Left renal pelvis (tissue), 4 donors: ENCODE results near the gene MLLT6. TPM values are rescaled to one million over a fixed set of nuclear protein-coding genes. Genes with fewer than 3 reads are reported as not detected.

Experiments used
- DNase-seq, 4 donors: peaks; one replicate each; pipeline ENCODE4 v3.0.0-alpha.2; 2013; ENCODE audit warnings: low read depth in 4 of 4, low spot score in 3 of 4
- polyA plus RNA-seq, 4 donors: library from polyadenylated mRNA; unstranded; fragments of 120-200 nt; gene quantifications; one replicate each; pipeline ENCODE4 v1.2.1, GENCODE V29; 2013; ENCODE audit not compliant: insufficient read length in 4 of 4

Gene MLLT6
- polyA plus RNA-seq, 4 donors: 64.1 to 137 (median 91.3) TPM

DNA sequence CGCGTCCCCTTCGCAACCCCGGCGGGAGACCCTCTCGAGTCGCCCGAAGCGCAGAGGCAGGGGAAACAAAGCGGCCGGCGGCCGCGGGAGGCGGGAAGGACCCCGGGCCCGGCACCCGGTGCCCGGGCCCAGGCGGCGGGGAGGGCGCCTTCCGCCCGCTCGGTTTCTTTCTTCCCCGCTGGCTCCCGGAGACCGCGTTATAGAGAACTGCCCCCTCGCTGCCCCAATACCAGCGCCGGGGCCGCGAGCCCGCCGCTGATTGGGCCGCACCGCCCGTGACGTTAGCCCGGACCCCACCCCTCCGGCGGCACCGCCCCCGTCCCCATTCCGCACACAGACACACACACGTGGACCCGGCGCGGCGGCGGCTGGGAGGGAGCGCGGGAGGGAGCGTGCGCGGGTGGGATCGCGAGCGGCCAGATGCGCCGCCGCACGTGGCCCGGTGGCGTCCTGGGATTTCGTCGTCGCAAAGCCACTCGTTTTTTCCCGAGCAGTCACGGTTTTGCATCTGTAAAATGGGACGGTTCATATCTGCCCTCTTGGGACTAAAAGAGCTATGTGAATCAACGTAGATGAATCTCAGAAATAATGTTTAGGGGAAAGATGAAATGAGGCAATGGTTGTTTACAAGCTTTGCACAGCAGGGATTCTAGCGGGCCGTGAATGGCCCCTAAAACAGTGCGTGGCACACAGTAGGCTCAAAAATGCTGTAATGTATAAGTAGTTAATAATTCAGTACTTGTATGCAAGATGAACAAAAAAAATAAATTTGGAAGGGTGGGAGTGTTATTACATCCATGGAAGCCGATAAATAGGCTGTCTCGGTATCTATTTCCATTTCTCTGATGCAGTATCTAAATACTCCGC, 30.1 kb upstream of the MLLT6 start, which contains the start of gene EPOP:
Gene EPOP, minus strand, starts transcription at position 209 of the 867 bp plus-strand sequence. CDS start 462 bp downstream, outside the sequence.
- DNase-seq: peak in 2 of 4 donors; percentile 49 to 62

DNA sequence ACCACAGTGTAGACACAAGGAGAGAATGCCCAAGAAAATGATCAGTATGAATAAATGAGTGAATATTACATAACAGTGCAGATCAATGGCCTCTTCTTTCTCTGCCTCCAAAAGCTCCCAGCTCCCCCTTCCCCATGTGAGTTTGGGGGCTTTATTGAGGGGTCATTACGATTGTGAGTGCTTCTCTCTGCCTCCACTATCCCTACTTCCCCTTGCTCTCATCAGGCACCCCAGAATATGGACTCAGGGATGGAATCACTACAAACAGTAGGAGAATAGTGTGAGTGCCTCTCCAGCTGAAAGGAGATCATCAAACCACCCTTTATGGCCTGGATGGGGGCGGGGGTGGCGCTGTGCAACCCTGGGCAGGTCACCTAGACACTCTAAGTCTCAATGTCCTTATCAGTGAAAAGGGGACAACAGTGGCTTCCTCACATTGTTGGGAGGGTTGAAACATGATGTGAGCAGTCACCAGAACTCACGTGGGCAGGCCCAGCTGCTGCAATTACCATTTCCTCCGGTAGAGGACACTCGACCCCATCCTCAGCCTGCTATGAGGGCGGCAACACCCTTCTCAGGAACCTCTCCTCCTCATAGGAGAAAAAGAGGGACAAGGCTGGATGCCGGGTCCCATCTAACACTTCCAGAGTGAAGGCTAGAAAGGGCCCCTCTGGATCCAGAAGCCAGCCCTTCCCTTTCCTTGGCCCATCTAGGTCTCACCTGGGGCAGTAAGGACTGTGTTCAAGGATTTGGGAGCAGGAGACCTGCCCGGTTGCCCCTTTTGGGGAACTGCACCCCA, 28.2 kb upstream of the MLLT6 start:
- DNase-seq: peak in 3 of 4 donors; percentile 58 to 77 (median 65)

GRCh38 chr17:38677819-38678218, 27.3 kb upstream of the MLLT6 start:
- DNase-seq: no peak

DNA sequence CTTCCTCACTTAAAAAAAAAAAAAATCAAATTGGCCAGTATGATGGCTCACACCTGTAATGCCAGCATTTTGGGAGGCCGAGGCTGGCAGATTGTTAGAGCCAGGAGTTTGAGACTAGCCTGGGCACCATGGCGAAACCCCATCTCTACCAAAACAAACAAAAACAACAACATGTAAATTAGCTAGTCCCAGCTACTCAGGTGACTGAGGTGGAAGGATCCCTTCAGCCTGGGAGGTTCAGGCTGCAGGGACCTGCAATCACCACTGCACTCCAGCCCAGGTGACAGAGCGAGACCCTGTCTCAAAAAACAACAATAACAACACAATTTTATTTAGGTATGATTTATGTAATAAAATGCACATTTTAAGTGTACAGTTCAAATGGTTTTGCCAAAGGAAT, 24.0 kb upstream of the MLLT6 start:
- no peak for DNase-seq

DNA sequence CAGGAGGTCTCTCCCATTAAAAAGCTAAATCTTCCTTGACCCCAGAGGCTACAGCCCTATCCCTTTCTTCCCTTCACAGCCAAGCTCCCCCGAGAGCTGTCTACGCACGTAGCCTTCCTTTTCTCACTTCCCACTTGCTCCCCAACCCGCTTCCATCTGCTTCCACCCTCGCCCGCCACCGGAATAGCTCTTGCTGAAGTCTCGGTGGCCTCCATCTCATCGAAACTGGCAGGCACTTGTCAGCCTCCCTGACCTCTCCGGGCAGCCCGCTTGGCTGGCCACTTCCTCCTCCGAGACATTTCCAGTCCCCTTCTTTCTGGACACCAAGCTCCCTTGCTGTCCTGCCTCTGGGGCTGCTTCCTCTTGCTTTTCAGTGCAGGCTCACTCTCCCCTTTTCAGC, 19.6 kb upstream of the MLLT6 start:
- no peak for DNase-seq

DNA sequence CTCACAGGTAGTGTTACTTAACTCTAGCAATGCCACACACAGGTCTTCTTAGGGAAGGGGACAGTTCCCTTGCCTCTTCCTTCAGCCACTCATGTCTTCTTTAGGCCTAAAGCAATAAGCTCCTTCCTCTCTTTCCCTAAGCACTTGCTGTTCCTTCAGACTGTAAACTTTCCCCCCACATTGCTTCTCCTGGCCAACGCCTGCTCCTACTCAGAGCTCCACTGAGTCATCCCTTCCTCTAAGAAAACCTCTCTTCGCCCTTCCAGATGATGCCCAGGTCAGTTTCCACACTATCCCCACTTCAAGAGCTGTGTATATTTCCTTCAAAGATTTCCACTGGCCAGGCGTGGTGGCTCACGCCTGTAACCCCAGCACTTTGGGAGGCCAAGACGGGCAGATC, 17.8 kb upstream of the MLLT6 start:
- DNase-seq: no peak

GRCh38 chr17:38690386-38690785, 14.7 kb upstream of the MLLT6 start:
- DNase-seq: no peak

GRCh38 chr17:38691154-38691553, 13.9 kb upstream of the MLLT6 start:
- DNase-seq: no peak

- DNase-seq: no peak
Observed at GRCh38 chr17:38693700-38694329, 11.3 kb upstream of the MLLT6 start.

DNA sequence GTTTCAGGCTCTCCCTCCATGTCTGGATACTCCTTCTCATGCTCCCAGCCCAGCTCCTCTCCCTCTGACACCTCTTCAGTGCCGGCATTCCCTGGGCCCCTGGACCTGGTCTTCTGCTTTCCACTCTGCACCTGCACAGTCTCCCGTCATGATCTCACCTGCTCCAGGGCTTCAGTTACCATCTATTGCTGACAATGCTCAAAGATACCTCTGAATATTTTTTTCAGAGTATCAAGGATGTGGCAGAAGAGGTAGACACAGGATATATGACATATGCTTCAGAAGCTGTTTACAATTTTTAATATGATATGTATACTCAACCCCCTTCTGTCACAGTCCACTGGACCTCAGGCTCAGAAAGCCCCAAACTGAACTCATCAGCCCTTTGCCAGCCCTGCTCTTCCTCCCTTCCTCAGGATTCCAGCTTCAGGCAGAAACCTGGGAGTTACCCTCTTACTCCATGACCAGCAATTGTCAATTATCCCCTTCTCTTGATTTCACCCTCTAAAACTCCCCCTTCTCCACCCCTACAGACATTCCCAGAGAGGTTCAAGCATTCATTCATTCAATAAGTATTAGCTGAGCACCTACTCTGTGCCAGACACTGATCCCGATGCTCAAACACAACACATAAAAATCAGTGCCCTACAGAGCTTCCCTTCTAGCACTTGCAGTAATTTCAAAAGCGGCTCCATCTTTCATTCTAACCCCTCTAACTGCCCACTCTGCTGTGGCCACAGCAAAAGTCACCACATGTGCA, 7.8 kb upstream of the MLLT6 start:
- no peak for DNase-seq

DNA sequence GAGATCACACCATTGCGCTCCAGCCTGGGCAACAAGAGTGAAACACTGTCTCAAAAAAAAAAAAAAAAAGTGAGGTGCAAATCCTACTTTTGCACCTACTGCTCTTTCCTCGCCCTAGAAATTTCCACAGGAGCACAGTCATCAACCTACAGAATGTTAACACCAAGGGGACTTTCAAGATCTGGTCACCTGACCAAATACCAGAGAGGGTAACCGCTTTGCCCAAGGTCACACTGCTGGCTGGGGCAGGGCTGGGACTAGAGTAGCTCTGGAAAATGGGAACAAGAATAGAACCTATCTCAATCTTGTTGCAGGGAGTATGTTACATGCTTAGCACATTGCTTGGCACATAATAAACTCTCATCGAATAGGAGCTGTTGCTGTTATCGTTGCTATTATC, 6.3 kb upstream of the MLLT6 start:
- DNase-seq: no peak

GRCh38 chr17:38701504-38702165, 3.4 kb upstream of the MLLT6 start:
- DNase-seq: no peak

- DNase-seq: peak in 2 of 4 donors; percentile 74 to 76
Observed at GRCh38 chr17:38702166-38702915, 2.7 kb upstream of the MLLT6 start.

- no peak for DNase-seq
Observed at GRCh38 chr17:38702916-38703741, 1.9 kb upstream of the MLLT6 start.

DNA sequence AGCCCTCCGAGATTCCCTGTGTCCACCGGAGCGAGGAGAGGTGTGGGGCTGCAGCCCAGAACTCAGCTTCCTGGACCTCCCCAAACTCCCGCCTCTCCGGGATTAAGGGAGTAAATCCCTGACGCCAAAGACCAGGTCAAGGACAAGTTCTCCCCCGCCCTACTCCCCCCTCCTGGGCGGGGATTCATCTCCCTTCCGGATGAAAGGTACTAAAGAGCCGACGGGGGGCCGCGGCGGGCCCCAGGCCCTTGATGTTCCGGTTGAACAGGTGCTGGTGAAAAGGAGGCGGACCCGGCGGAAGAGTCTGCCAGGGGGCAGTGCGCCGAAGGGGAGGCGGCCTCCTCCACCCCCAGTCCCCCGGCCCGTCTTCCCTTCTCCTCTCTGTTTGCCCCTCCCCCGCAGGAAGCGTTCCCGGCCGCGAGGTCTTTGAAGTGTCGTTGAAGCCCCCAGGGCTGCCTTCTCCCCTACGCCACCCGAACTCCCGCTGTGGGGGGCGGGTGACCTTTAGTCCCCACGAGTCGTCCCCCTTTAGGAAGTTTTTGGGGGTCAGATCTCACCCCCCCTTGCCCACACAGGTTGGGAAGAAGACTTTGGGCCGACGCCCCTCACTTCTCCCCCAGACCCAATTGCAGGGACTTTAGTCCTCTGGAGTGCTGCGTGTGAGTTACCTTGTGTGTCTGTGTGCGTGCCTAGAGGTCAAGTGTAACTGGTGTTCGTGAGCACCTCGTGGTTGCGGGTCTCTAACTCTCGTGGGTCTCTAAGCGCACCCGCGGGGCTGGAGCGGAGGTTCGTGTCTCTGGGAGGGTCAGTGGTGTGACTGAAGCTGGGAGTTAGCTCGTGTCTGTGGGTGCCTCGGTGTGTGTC, 1.1 kb upstream of the MLLT6 start:
- peak in 3 of 4 donors; percentile 70 to 84 (median 78) for DNase-seq

- no peak for DNase-seq
Observed at GRCh38 chr17:38705523-38705802, 390 bp downstream of the MLLT6 start.

DNA sequence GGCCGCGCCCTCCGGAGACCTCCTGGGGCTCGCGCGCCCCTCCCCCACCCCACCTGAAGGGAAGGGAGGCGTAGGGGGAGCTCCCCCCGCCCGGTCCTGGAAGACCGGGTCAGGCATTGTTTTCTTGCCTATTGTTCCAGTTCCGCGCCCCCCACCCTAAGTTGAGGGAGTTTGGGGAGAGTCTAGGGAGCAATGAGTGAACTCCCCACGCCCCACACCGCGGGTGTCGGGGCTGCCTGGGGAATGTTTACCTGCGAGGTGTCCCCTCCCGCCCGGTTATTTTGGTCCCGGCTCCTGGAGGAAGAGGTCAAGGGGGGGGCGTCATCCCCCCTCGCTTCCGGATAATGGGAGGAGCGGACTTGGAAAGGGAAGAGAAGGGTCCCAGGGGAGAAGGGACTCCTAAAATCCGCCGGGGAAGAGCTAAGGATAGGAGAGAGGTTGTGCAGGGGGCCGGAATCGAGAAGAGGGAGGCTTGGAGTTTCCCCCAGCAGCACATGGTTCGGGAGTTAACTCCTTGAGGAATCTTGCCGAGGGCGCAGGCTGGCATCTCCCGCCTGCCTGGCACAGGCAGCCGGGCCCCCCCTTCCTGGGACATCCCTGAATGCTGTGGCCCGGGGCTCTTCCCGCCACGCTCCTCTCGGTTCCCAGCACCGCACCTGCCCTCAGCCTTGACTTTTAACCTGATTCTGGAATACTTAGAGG, 881 bp downstream of the MLLT6 start:
- DNase-seq: no peak
